HG02884 (cell line): ENCODE results near the gene PDK1.
"Not testable (repeated sequence)": the region's sequence is repeated elsewhere in the genome, so short reads cannot be mapped to it uniquely, and the experiment has no call there.

Experiments
- ATAC-seq: cut with Tn5 transposase; IDR thresholded peaks from one replicate; pipeline ENCODE4 v1.9.1; 2021; ENCODE audit warnings: mild to moderate bottlenecking, moderate library complexity; ENCODE audit not compliant: unreplicated experiment

Gene PDK1

GRCh38 chr2:172551271-172551670 lies 4.6 kb upstream of the PDK1 start:
- ATAC-seq = no peak

GRCh38 chr2:172552547-172553291 lies 3.2 kb upstream of the PDK1 start:
- no peak for ATAC-seq

DNA sequence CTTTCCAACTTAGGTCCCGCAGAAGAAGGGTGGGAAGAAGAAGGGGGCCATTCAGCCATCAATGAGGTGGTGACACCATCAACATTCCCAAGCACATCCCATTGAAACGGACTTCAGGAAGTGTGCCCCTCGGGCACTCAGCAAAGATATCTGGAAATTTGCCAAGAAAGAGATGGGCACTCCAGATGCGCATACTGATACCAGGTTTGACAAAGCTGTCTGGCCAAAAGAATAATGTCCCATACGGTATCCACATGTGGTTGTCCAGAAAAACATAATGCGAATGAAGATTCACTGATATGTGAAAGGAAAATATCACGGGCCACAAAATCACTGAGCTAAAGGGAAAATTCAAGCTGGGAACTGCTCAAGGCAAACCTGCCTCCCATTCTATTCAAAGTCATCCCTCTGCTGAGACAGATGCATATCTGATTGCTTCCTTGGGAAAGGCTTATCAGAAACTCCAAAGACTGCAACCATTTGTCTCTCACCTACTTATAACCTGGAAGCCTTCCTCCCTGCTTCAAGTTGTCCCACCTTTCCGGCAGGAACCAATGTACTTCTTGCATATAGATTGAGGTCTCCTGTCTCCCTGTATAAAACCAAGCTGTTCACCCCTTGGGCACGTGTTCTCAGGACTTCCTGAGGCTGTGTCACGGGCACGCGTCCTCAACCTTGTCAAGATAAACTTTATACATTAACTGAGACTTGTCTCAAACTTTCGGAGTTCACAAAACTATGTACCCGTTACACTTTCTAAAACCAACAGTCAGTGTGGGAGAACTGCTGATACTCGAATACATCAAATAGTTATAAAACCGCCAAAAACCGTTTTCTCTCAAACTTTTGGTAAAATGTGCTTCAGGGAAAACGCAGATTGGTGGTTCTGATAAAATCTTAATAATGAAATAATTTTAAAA lies 1.3 kb upstream of the PDK1 start:
- no peak for ATAC-seq

DNA sequence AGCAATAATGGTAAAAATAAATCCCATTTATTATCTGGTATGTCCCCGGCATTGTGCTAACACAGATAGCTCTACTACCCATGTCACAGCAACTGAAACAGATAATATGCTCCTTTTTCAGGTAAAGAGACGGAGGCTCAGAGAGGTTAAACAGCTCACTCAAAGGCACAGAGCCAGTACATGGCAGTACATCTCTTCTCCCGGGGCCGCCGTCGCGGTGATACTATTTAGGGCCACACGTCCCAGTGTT lies 693 bp upstream of the PDK1 start:
- peak; percentile 14 for ATAC-seq

DNA sequence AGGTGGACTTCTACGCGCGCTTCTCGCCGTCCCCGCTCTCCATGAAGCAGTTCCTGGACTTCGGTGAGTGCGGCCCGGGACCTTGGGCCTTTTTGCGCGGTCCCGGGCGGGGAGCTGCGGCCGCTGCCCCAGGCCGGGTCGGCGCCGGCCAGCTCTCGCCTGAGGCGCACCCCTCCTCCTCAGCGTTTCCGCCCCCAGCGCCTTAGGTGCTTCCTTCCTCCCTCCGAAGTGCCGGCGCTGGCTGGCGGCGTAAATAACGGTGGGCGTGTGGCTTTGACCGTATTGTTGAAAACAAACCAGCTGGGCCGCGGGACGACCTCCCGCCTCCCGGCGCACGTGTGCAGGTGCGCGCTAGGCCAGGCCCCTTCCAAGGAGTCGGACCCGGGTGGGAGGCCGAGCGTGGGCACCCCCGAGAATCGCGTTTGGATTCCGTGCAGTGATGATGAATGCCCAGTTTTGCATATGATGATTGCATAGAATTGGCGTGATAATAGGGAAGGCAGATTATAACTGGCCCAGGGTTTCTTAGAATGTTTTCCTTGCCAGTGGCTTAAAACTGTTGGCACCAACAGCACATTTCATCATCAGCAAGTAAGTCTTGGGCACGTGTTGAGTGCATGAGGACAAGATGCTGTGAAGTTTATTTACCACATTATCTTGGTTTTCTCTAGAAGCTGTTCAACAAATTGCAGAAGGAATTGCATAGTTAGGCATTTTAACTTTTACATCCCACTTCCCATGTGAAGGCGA lies 569 bp downstream of the PDK1 start:
- peak; percentile 59 for ATAC-seq

DNA sequence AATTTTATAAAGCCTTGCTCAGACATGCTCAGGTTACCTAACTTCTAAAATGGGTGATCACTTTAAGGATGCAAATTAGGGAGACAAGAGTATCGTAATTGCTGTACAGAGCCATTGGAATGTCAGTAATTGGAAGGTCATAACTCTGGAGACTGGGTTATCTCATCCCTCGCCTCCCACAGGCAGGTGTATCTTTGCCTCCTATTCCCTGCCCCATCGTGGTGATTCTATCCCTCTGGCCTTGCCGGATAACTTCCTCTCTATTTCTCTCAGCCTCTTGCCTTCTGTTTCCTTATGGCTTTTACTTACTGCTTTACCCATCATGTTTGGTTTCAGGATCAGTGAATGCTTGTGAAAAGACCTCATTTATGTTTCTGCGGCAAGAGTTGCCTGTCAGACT lies 2.5 kb downstream of the PDK1 start:
- no peak for ATAC-seq

GRCh38 chr2:172560721-172561120 lies 4.8 kb downstream of the PDK1 start:
- ATAC-seq = no peak

DNA sequence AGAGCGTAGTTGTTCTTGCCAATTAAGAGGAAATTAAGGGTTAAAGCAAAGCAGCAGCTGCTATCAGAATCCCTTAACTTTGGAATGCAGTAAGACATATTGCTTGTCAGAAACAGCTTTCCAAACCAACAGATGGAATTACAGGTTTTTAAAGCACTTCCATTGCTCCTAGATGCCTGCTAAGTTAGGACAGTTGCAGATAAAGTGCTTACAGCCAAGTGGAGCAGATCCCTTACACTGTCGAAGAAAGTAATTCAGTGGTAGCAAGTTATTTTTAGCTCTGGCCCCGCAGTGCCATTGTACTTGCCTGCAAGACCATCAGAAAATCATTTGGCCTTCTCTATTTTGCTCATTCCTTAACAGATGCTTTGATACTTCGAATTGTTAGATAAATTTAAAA lies 5.4 kb downstream of the PDK1 start:
- ATAC-seq = no peak

DNA sequence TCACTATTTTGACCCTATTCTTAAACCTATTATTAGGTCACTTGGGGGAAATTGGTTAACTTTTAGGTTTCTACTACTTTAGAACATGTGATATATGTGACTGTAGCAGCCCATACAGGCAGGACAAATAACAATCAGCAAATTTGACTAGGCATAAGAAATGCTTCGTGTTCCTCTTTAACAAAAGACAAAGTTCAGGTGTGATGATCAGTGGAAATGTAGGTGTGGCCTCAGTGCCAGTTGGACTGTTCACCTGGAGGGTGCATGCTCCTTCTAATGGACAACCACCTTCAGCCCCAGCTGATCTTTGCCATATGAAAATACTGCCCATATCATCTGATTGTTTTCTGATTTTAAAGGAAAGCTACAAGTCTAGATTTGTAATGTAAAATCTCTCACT lies 6.4 kb downstream of the PDK1 start:
- no peak for ATAC-seq

DNA sequence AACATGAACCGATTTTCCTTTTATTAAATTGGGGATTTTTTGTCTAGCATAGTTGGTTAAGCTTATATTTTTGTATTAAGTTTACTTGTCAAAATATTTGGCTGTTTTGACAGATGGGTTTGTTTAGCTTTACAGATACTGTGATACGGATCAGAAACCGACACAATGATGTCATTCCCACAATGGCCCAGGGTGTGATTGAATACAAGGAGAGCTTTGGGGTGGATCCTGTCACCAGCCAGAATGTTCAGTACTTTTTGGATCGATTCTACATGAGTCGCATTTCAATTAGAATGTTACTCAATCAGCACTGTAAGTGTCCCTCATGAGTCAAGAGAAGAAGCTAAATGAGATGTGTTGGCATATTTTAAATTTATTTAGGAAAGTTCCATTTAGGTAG lies 8.5 kb downstream of the PDK1 start:
- no peak for ATAC-seq

GRCh38 chr2:172571245-172571644 lies 15.4 kb downstream of the PDK1 start:
- no peak for ATAC-seq

- no peak for ATAC-seq
Observed at GRCh38 chr2:172572981-172573380, 17.1 kb downstream of the PDK1 start.

GRCh38 chr2:172574965-172575364 lies 19.1 kb downstream of the PDK1 start:
- ATAC-seq = no peak

GRCh38 chr2:172578054-172578453 lies 22.2 kb downstream of the PDK1 start:
- no peak for ATAC-seq

DNA sequence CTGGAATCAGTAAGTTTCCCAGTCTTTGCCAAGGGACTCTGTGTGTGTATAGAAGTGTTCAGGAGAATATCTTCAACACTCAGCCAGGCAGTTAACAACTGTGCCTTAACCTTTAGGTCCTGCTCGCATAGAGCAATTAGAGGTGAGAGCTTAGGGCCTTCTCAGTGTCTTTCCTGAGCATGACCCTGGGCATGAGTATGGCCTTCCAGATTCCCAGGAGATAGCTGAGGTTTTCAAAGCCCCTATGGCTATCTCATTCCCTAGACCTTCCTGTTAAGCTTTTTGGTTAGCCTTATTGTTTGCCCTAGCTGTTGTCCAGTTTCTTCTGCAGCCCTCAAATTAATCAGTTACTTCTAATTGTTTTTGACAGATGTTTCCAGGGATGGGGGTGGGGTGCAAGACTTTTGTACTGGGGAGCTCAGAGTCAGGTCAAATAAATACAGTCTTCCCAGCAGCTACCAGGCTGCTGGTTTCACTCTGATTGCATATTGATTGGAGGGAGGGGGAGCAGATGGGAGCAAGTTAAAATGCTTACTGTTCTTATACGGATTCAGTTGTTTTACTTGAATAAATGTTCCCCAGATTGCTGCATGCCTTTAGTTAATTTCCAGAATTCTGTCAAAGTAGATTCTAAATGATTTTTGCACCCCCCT lies 23.1 kb downstream of the PDK1 start:
- no peak for ATAC-seq

GRCh38 chr2:172580544-172580943 lies 24.7 kb downstream of the PDK1 start:
- no peak for ATAC-seq

DNA sequence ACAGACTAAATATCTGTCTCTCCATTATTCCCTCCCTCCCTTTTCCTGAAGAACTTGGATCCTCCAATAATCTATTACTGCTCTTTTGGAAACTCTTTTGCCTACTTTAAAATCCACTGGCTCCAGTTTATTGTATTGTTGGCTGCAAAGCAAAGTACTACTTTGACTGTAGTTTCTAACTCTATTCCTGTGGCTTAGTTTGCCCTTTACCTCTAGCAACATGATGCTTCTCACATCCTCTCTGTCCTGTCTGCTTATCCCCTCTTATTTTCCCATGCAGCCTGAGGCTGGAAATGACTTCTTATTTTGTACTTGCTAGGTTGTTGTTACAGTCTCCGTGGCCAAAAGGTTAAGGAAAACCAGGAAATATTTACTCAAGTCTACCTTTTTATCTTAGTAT lies 26.8 kb downstream of the PDK1 start:
- no peak for ATAC-seq

DNA sequence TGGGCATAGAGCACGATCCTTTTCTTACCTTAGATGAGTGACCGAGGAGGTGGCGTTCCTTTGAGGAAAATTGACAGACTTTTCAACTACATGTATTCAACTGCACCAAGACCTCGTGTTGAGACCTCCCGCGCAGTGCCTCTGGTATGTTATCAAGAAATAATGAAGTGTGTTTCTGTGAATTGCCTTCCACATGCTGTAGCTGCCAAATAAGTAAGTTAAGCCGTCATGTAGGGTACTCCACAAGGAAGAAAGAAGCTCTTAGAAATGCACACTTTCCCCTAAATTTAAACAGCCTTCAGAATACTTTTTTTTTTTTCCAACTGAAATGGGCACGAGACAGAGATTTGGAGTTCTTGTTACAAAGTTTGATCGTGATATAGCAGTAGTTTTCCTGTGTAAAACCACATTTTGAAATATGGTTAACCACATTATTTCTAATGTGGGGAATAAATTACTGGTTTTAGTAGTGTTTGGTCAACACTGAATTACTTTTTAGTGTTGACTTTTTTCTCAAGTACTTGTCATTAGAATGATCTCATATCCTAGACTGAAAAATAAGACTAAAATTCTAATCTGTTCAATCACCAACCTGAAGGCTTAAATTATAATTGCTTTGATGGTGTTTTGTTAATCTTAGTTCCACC lies 30.5 kb downstream of the PDK1 start:
- ATAC-seq = no peak

GRCh38 chr2:172587231-172587630 lies 31.3 kb downstream of the PDK1 start:
- ATAC-seq = not testable (repeated sequence)

DNA sequence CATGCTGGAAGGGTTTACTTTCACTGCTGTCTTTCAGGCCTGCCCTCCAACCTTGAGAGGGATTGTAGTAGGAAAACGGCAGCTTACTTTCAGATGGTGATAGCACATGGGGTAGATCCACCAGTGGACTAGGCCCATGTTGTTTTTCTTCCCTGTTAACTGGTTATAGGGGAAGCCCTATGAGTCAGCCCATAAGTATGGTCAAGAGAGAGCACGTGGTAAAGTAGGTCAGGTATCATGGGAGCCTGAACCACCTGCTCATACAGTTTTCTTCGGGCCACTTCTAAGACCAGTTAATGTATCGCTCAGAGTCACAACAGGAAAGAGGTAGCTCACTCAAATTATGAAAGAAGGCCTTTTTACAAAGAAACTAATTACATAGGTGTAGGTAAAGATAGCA lies 33.0 kb downstream of the PDK1 start:
- no peak for ATAC-seq

- ATAC-seq = not testable (repeated sequence)
Observed at GRCh38 chr2:172591386-172591785, 35.5 kb downstream of the PDK1 start.
